Loucy (cell line): ENCODE data around the gene FHOD1.
A peak's percentile ranks its signal among the peaks of the same experiment; 100 is the strongest.

Source experiments
- H2AFZ ChIP-seq: fragments of 200-600 bp; sonication (generic); 2 replicates; pipeline ENCODE4 v1.6.0; 2016; ENCODE audit warnings: antibody characterized with exemption, mild to moderate bottlenecking, low read length, moderate library complexity
- H3F3A ChIP-seq: fragments of 200-600 bp; 2 replicates; pipeline ENCODE4 v1.6.0; 2016; ENCODE audit warnings: antibody characterized with exemption, low read depth, mild to moderate bottlenecking
- H3K27me3 ChIP-seq: fragments of 200-600 bp; sonication (generic); 2 replicates; pipeline ENCODE4 v1.6.1; 2014; ENCODE audit warnings: low read length, mild to moderate bottlenecking; ENCODE audit not compliant: insufficient read depth, poor library complexity, severe bottlenecking
- H3K36me3 ChIP-seq: fragments of 200-600 bp; sonication (generic); 2 replicates; pipeline ENCODE4 v1.6.1; 2016; ENCODE audit warnings: low read length; ENCODE audit not compliant: insufficient read depth
- H3K4me1 ChIP-seq: fragments of 200-600 bp; sonication (generic); 2 replicates; pipeline ENCODE4 v1.5.1; 2014; ENCODE audit warnings: low read length, mild to moderate bottlenecking; ENCODE audit not compliant: insufficient read depth, poor library complexity, severe bottlenecking
- H3K4me2 ChIP-seq: fragments of 200-600 bp; sonication (generic); 2 replicates; pipeline ENCODE4 v1.6.0; 2014; ENCODE audit warnings: antibody characterized with exemption, low read length, low read depth, mild to moderate bottlenecking; ENCODE audit not compliant: poor library complexity, severe bottlenecking
- H3K4me3 ChIP-seq: fragments of 200-600 bp; sonication (generic); 2 replicates; pipeline ENCODE4 v1.5.1; 2014; ENCODE audit warnings: low read length, mild to moderate bottlenecking, mixed read lengths; ENCODE audit not compliant: poor library complexity, severe bottlenecking
- H3K79me2 ChIP-seq: fragments of 200-600 bp; sonication (generic); 2 replicates; pipeline ENCODE4 v1.6.1; 2014; ENCODE audit warnings: low read length; ENCODE audit not compliant: insufficient read depth
- H3K9ac ChIP-seq: fragments of 200-600 bp; sonication (generic); 2 replicates; pipeline ENCODE4 v1.6.0; 2014; ENCODE audit warnings: mild to moderate bottlenecking, low read depth, low read length, moderate library complexity; ENCODE audit not compliant: poor library complexity, severe bottlenecking
- H3K9me2 ChIP-seq: fragments of 200-600 bp; sonication (generic); replicated peaks from 2 replicates; pipeline ENCODE4 v1.6.1; 2016; ENCODE audit warnings: low read depth, low read length, mixed read lengths
- H3K9me3 ChIP-seq: fragments of 200-600 bp; sonication (generic); 2 replicates; pipeline ENCODE4 v1.6.1; 2014; ENCODE audit warnings: mild to moderate bottlenecking, antibody characterized with exemption, low read length, low read depth; ENCODE audit not compliant: insufficient read depth
- H4K20me1 ChIP-seq: fragments of 200-600 bp; sonication (generic); 2 replicates; pipeline ENCODE4 v1.6.0; 2014; ENCODE audit warnings: antibody characterized with exemption, low read length, mild to moderate bottlenecking; ENCODE audit not compliant: insufficient read depth, poor library complexity, severe bottlenecking
- CTCF ChIP-seq: fragments of 200-600 bp; sonication (generic); conservative IDR thresholded peaks from 2 replicates; pipeline ENCODE4 v1.5.1; 2014; ENCODE audit warnings: mild to moderate bottlenecking, antibody characterized with exemption, low read length
- EZH2phosphoT487 ChIP-seq: fragments of 200-600 bp; IDR thresholded peaks from 2 replicates; pipeline ENCODE4 v1.6.1; 2018; ENCODE audit warnings: antibody characterized with exemption, mild to moderate bottlenecking, moderate library complexity, borderline replicate concordance

FHOD1 gene

GRCh38 chr16:67183284-67183626, 64.0 kb downstream of the FHOD1 start:
- H2AFZ ChIP-seq, result peak overlapping the region; percentile 98

GRCh38 chr16:67182288-67182687, 65.0 kb downstream of the FHOD1 start:
- Histone ChIP-seq H3K9me2 (no peaks in the 10 kb centered on the region), H3K79me2 (peaks cover 25% of the 10 kb centered on the region), H4K20me1 (peaks cover 20% of the 10 kb centered on the region), H3K36me3 (no peaks in the 10 kb centered on the region), H2AFZ (no peak overlapping the region), H3K27me3 (no peaks in the 10 kb centered on the region), H3K4me3 (peak overlapping the region; percentile 90), H3F3A (no peaks in the 10 kb centered on the region), H3K9ac (peak overlapping the region; percentile 74), H3K4me1 (peaks cover 18% of the 10 kb centered on the region), H3K4me2 (peak overlapping the region; percentile 96), H3K9me3 (no peaks in the 10 kb centered on the region)
- TF ChIP-seq CTCF (no peak), EZH2phosphoT487 (no peak)

More at GRCh38 chr16:67183284-67183626, 64.0 kb downstream of the FHOD1 start:
- Histone ChIP-seq H3K4me3 (peak overlapping the region; percentile 90), H3K9ac (peak overlapping the region; percentile 74), H3K9me2 (no peaks in the 10 kb centered on the region), H3F3A (no peaks in the 10 kb centered on the region), H3K9me3 (no peaks in the 10 kb centered on the region), H4K20me1 (peaks cover 20% of the 10 kb centered on the region), H3K27me3 (no peaks in the 10 kb centered on the region), H3K36me3 (no peaks in the 10 kb centered on the region), H3K4me2 (peak overlapping the region; percentile 96), H3K4me1 (peaks cover 18% of the 10 kb centered on the region), H3K79me2 (peaks cover 25% of the 10 kb centered on the region)
- no peak for TF ChIP-seq CTCF
- no peak for TF ChIP-seq EZH2phosphoT487

GRCh38 chr16:67181346-67181745, 65.9 kb downstream of the FHOD1 start:
- H3K4me3 ChIP-seq, result no peak overlapping the region
- no peaks in the 10 kb centered on the region for H3K9me2 ChIP-seq
- no peaks in the 10 kb centered on the region for H3K27me3 ChIP-seq
- no peak overlapping the region for H2AFZ ChIP-seq
- H3K79me2 ChIP-seq, result peaks cover 25% of the 10 kb centered on the region
- H3F3A ChIP-seq, result no peaks in the 10 kb centered on the region
- peaks cover 19% of the 10 kb centered on the region for H3K4me1 ChIP-seq
- TF ChIP-seq EZH2phosphoT487 (no peak), CTCF (no peak)
- H3K9ac ChIP-seq, result no peak overlapping the region
- peaks cover 20% of the 10 kb centered on the region for H4K20me1 ChIP-seq
- peak overlapping the region; percentile 35 for H3K4me2 ChIP-seq
- H3K9me3 ChIP-seq, result no peaks in the 10 kb centered on the region
- H3K36me3 ChIP-seq, result no peaks in the 10 kb centered on the region
